GM18511 (cell line): ENCODE data around the gene TRRAP.
"Not testable (repeated sequence)": the region's sequence is repeated elsewhere in the genome, so short reads cannot be mapped to it uniquely, and the experiment has no call there.

ENCODE experiments used
- ATAC-seq: cut with Tn5 transposase; IDR thresholded peaks from one replicate; pipeline ENCODE4 v1.9.1; 2021; ENCODE audit warnings: mild to moderate bottlenecking, moderate library complexity; ENCODE audit not compliant: unreplicated experiment

Gene TRRAP

GRCh38 chr7:99040104-99040958 lies 162.0 kb downstream of the TRRAP start:
- no peak for ATAC-seq

GRCh38 chr7:99041526-99041925 lies 163.2 kb downstream of the TRRAP start:
- no peak for ATAC-seq

GRCh38 chr7:99042957-99043356 lies 164.6 kb downstream of the TRRAP start:
- ATAC-seq = no peak

GRCh38 chr7:99044858-99045257 lies 166.5 kb downstream of the TRRAP start:
- not testable (repeated sequence) for ATAC-seq

- not testable (repeated sequence) for ATAC-seq
Observed at GRCh38 chr7:99046262-99046661, 167.9 kb downstream of the TRRAP start.

GRCh38 chr7:99046722-99047121 lies 168.4 kb downstream of the TRRAP start:
- ATAC-seq = no peak

GRCh38 chr7:99047526-99048077 lies 169.3 kb downstream of the TRRAP start:
- no peak for ATAC-seq

GRCh38 chr7:99050971-99051370 lies 172.6 kb downstream of the TRRAP start:
- no peak for ATAC-seq

GRCh38 chr7:99054781-99055180 lies 176.4 kb downstream of the TRRAP start:
- ATAC-seq = no peak

- no peak for ATAC-seq
Observed at GRCh38 chr7:99061001-99061776, 182.9 kb downstream of the TRRAP start.
